ENCODE results near the gene RYR1.

The RYR1 gene

DNA sequence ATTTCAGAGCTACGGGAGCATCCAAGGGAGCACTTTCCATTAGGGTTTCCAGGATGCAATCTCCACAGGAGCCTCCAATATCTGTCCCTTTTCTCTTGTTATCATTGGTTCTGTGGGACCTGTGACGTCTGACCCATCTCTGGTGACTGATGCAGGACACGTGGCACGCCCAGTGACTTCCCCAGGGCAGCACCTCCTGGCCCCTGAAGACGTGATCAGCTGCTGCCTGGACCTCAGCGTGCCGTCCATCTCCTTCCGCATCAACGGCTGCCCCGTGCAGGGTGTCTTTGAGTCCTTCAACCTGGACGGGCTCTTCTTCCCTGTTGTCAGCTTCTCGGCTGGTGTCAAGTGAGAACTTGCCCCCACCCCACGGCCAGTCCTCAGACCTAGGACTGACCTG, 25.5 kb downstream of the RYR1 start:
- DNase-seq: no peak
- no peak overlapping the region for H3K4me3 ChIP-seq (ENCODE audit: low read depth, low read length)
- H3K27ac ChIP-seq: no peak overlapping the region
- no peaks in the 10 kb centered on the region for H3K27me3 ChIP-seq (ENCODE audit: insufficient read depth, low read depth, severe bottlenecking)
- no peaks in the 10 kb centered on the region for H3K9me3 ChIP-seq (ENCODE audit: severe bottlenecking)
- no peaks in the 10 kb centered on the region for H3K36me3 ChIP-seq
- TF ChIP-seq, protein P1, sequence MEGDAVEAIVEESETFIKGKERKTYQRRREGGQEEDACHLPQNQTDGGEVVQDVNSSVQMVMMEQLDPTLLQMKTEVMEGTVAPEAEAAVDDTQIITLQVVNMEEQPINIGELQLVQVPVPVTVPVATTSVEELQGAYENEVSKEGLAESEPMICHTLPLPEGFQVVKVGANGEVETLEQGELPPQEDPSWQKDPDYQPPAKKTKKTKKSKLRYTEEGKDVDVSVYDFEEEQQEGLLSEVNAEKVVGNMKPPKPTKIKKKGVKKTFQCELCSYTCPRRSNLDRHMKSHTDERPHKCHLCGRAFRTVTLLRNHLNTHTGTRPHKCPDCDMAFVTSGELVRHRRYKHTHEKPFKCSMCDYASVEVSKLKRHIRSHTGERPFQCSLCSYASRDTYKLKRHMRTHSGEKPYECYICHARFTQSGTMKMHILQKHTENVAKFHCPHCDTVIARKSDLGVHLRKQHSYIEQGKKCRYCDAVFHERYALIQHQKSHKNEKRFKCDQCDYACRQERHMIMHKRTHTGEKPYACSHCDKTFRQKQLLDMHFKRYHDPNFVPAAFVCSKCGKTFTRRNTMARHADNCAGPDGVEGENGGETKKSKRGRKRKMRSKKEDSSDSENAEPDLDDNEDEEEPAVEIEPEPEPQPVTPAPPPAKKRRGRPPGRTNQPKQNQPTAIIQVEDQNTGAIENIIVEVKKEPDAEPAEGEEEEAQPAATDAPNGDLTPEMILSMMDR (IDR thresholded peaks at IDR 0.05; ENCODE audit: low read depth, low read length): no peak

DNA sequence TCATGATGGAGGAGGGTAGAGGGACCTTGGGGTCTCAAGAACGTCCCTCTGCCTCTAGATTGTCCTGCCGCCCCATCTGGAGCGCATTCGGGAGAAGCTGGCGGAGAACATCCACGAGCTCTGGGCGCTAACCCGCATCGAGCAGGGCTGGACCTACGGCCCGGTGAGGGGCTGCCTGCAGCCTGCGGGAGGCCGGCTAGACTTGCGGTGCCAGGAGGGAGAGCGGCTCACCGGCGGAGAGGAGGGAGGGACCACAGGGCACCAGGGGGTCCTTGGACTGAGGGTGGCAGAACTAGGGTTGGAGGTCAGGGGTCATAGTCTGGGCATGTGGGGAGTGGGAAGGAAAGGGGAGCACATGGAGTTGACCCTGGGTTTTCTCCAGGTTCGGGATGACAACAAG, 29.9 kb downstream of the RYR1 start:
- Histone ChIP-seq H3K9me3 (ENCODE audit: severe bottlenecking) (peaks cover 3% of the 10 kb centered on the region), H3K27me3 (ENCODE audit: insufficient read depth, low read depth, severe bottlenecking) (no peaks in the 10 kb centered on the region), H3K36me3 (no peaks in the 10 kb centered on the region), H3K27ac (no peak overlapping the region), H3K4me3 (ENCODE audit: low read depth, low read length) (no peak overlapping the region)
- TF ChIP-seq, protein P1 (IDR thresholded peaks at IDR 0.05; ENCODE audit: low read depth, low read length): no peak
- no peak for DNase-seq

DNA sequence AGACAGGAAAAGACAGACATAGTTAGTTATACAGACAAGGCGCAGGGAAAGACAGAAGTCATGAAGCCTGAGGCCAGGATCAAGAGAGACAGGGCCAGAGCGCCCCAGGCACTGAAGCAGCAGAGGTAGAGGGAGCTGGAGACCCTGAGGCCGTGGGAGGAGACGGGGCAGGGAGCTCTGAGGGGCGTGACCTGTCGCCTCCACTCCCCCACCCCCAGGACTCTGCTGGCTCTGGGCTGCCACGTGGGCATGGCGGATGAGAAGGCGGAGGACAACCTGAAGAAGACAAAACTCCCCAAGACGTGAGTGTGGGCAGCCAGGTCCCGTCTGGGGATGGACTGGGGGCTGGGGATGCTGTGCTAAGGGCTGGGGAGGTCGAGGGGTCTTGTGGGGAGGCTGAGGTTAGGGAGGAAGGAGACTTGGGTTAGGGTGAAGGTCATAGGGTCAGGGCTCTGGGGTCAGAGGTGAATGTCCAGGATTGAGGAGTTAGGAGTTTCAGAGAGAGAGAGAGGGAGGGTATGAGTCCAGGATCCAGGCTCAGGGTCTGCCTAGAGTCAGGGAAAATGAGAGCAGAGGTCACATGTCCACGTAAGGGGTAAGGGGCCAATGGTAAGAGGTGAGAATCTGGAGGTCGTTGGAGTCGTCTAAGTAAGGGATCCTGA, 31.1 kb downstream of the RYR1 start:
- Histone ChIP-seq H3K27ac (no peak overlapping the region), H3K36me3 (no peaks in the 10 kb centered on the region), H3K9me3 (ENCODE audit: severe bottlenecking) (peaks cover 3% of the 10 kb centered on the region), H3K4me3 (ENCODE audit: low read depth, low read length) (no peak overlapping the region), H3K27me3 (ENCODE audit: insufficient read depth, low read depth, severe bottlenecking) (no peaks in the 10 kb centered on the region)
- TF ChIP-seq, protein P1 (IDR thresholded peaks at IDR 0.05; ENCODE audit: low read depth, low read length): no peak
- no peak for DNase-seq

DNA sequence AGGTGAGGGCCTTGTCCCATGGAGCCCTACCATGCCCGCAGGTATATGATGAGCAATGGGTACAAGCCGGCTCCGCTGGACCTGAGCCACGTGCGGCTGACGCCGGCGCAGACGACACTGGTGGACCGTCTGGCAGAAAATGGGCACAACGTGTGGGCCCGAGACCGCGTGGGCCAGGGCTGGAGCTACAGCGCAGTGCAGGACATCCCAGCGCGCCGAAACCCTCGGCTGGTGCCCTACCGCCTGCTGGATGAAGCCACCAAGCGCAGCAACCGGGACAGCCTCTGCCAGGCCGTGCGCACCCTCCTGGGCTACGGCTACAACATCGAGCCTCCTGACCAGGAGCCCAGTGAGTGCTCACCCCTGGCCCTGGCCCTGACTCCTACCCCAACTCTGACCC, 32.6 kb downstream of the RYR1 start:
- H3K27me3 ChIP-seq (ENCODE audit: insufficient read depth, low read depth, severe bottlenecking): no peaks in the 10 kb centered on the region
- H3K36me3 ChIP-seq: no peaks in the 10 kb centered on the region
- peaks cover 3% of the 10 kb centered on the region for H3K9me3 ChIP-seq (ENCODE audit: severe bottlenecking)
- H3K4me3 ChIP-seq (ENCODE audit: low read depth, low read length): no peak overlapping the region
- no peak for DNase-seq
- no peak overlapping the region for H3K27ac ChIP-seq
- TF ChIP-seq, protein P1 (IDR thresholded peaks at IDR 0.05; ENCODE audit: low read depth, low read length): no peak

DNA sequence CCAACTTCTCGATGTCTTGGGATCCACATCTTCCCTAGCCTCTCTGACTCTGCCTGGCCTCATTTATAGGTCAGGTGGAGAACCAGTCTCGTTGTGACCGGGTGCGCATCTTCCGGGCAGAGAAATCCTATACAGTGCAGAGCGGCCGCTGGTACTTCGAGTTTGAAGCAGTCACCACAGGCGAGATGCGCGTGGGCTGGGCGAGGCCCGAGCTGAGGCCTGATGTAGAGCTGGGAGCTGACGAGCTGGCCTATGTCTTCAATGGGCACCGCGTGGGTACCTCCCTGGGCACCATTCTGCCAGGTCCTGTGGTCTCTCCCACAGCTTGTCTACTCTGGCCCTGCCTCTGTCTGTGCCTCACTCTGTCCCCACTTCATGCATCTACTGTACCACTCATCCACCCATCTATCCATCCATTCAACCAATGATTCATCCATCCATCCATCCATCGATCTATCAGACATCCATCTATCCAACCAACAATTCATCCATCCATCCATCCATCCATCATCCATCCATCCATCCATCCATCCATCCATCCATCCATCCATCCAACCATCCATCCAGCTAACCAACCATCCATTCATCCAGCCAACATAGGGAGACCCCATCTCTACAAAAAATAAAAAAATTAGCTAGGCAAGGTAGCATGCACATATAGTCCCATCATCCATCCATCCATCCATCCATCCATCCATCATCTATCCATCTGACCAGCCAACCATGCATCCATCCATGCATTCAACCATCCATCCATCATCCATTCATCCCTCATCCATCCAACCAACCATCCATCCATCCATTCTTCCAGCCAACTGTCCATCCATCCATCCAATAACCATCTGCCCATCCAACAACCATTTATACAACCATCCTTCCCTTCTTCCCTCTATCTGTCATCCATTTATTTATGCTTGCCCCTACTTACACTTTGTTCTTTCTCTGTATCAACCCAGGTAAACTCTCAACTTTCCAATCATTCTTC, 34.3 kb downstream of the RYR1 start:
- Histone ChIP-seq H3K36me3 (no peaks in the 10 kb centered on the region), H3K27me3 (ENCODE audit: insufficient read depth, low read depth, severe bottlenecking) (no peaks in the 10 kb centered on the region), H3K9me3 (ENCODE audit: severe bottlenecking) (peaks cover 3% of the 10 kb centered on the region), H3K4me3 (ENCODE audit: low read depth, low read length) (no peak overlapping the region), H3K27ac (no peak overlapping the region)
- TF ChIP-seq, protein P1 (IDR thresholded peaks at IDR 0.05; ENCODE audit: low read depth, low read length): no peak
- no peak for DNase-seq
